HCEC 1CT (cell line): Measurements from ENCODE around the gene LSM7.

Source experiments
- DNase-seq: peaks from one replicate; pipeline ENCODE4 v3.0.0-alpha.2; 2017

LSM7 gene

GRCh38 chr19:2321565-2322283 is 6.7 kb downstream of the LSM7 start:
- DNase-seq = no peak

GRCh38 chr19:2320939-2321338 is 7.4 kb downstream of the LSM7 start:
- no peak for DNase-seq

- DNase-seq = no peak
These were observed 8.3 kb downstream of the LSM7 start for GRCh38 chr19:2320049-2320448.

- DNase-seq = no peak
These were observed 8.8 kb downstream of the LSM7 start for GRCh38 chr19:2319551-2319950.

GRCh38 chr19:2318923-2319322 is 9.5 kb downstream of the LSM7 start:
- no peak for DNase-seq

- DNase-seq = no peak
These were observed 10.6 kb downstream of the LSM7 start for GRCh38 chr19:2317756-2318155.

GRCh38 chr19:2317300-2317699 is 11.1 kb downstream of the LSM7 start:
- DNase-seq = no peak

- DNase-seq = peak; percentile 13
These were observed 12.5 kb downstream of the LSM7 start for GRCh38 chr19:2315818-2316353.

- DNase-seq = no peak
These were observed 13.1 kb downstream of the LSM7 start for GRCh38 chr19:2315121-2315817.

- DNase-seq = no peak
These were observed 15.4 kb downstream of the LSM7 start for GRCh38 chr19:2312820-2313501.

GRCh38 chr19:2311093-2311492 is 17.3 kb downstream of the LSM7 start:
- no peak for DNase-seq

GRCh38 chr19:2309734-2310362 is 18.5 kb downstream of the LSM7 start:
- no peak for DNase-seq

GRCh38 chr19:2308114-2308556 is 20.3 kb downstream of the LSM7 start, which contains the start of gene LINGO3:
LINGO3 (minus strand) TSS chr19:2308154; CDS start chr19:2291776, 16,378 bp downstream.
- DNase-seq = no peak

GRCh38 chr19:2307518-2308012 is 20.8 kb downstream of the LSM7 start:
- DNase-seq = no peak

- no peak for DNase-seq
These were observed 21.4 kb downstream of the LSM7 start for GRCh38 chr19:2306971-2307370.

GRCh38 chr19:2306281-2306806 is 22.0 kb downstream of the LSM7 start:
- no peak for DNase-seq

GRCh38 chr19:2305452-2306280 is 22.7 kb downstream of the LSM7 start:
- no peak for DNase-seq

GRCh38 chr19:2303211-2303798 is 25.1 kb downstream of the LSM7 start:
- DNase-seq = no peak

- no peak for DNase-seq
These were observed 25.8 kb downstream of the LSM7 start for GRCh38 chr19:2302319-2303210.

GRCh38 chr19:2300533-2300932 is 27.9 kb downstream of the LSM7 start:
- DNase-seq = no peak
